ENCODE data around the gene DMKN.
A peak's percentile ranks its signal among the peaks of the same experiment; 100 is the strongest.

Gene DMKN

DNA sequence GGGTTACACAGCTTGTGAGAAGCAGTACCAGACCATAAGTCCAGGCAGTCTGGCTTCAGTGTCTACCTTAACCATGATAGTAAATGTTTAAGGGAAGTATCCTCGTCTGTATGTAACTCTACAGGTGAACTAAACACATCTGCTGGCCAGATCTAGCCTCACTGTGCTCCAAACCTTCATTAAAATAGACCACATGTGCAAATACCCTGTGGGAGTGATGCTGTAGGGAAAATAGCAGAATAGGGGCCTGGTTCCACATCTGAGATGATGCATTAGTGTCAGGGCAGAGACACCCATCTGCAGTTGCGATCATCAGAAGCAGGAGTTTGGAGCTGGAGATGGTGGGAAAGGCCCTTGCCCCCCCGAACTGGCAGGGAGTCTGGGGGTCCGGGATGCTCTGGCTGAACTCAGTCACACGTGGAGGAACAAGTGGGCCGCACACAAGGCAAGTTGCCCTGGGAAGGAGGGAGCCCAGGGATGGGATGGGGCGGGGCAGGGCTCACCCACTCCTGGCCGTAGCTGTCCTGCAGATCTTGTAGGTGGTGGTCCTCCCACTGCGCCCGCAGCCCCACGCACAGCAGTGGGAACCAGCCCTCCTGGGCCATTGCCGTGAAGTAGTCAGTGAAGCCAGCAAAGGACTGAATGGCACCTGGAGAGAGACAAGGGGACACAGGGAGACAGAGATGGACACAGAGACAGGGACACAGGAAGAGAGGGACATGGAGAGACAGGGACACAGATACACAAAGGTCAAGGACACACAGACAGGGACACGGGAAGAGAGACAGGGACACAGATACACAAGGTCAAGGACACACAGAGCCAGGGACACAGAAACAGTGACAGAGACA, 39.3 kb upstream of the DMKN start:
- Histone ChIP-seq H3K36me3 (ENCODE audit: insufficient read depth, low read length) (no peaks in the 10 kb centered on the region), H3K9me3 (ENCODE audit: low read depth, low read length) (no peaks in the 10 kb centered on the region), H3K4me3 (no peak overlapping the region), H3K9ac (ENCODE audit: insufficient read length) (no peak overlapping the region), H3K27ac (no peak overlapping the region)
- no peak for DNase-seq (ENCODE audit: low read depth, low spot score)
- TF ChIP-seq FOXP2 (optimal IDR thresholded peaks at IDR 0.05; ENCODE audit: control extremely low read depth, extremely low read length, insufficient read depth) (no peak), EZH2 (IDR thresholded peaks at IDR 0.05) (no peak), POLR2AphosphoS5 (IDR thresholded peaks at IDR 0.05; ENCODE audit: borderline replicate concordance, low read depth, low read length) (no peak)

DNA sequence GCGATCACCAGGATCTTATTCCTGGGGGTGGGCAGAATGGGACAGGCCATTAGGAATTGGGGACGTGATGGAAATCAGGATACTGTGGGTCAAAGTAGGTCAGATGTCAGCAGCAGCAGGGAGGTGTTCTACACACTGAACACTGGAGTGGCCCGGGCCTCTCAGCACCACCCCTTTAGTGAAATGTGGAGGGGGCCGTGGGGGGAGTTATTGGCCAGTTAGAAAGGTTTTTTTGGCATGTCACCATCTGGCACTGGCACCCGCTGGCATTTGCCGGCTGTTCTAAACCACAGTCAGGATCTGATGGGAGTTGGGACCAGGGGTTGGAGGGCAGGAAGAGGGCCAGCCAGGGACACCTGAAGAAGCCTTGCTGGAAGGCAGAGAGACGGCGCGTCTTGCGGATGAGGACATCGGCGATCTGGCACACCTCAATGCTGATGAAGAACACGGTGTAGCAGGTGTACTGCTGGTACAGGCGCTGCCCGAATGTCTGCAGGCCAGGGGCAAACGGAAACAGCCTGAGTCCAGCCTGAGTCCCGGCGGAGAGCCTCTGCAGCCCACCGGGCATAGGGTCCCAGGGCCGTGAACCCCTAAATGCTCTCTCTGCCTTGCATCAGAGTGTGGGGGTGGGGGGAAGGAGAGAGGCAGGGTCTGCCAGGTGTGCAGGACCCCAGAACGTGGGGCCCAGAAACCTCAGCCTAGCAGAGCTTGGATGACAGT, 37.8 kb upstream of the DMKN start:
- no peak overlapping the region for H3K27ac ChIP-seq
- DNase-seq (ENCODE audit: low read depth, low spot score), result no peak
- no peak overlapping the region for H3K9ac ChIP-seq (ENCODE audit: insufficient read length)
- TF ChIP-seq EZH2 (IDR thresholded peaks at IDR 0.05) (no peak), FOXP2 (optimal IDR thresholded peaks at IDR 0.05; ENCODE audit: control extremely low read depth, extremely low read length, insufficient read depth) (no peak), POLR2AphosphoS5 (IDR thresholded peaks at IDR 0.05; ENCODE audit: borderline replicate concordance, low read depth, low read length) (no peak)
- H3K9me3 ChIP-seq (ENCODE audit: low read depth, low read length), result no peaks in the 10 kb centered on the region
- no peak overlapping the region for H3K4me3 ChIP-seq
- no peaks in the 10 kb centered on the region; the same call in 1 of the 2 replicates for H3K36me3 ChIP-seq (ENCODE audit: insufficient read depth, low read length)

DNA sequence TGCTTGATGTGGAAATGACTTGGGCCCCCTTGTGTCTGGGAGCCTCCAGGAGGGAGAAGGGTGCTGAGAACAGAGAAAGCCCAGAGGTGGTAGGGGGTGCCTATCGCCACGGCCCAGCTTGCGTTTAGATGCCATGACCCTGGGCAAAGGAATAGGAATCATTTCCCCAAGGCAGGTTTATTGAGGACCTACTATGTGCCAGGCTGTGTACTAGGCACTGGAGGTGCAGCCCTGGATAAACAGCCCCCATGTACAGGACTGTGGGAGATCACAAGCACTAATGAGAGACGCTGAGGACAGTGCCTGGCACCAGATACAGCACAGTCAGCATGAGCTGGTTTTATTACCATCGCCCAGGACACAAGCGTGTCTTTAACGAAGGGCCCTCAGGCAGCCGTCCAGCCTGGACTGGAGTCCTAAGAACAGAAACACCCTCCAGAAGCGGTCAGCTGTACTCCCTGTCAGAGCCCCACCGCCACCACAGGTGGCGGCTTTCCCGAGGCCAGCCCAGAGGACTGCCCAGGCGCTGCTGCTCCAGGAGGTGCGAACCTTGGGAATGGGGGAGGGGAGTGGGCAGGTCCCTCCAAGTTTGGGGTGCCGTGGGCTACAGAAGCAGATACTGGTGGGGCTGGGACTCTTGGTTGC, 36.6 kb upstream of the DMKN start:
- H3K4me3 ChIP-seq, result no peak overlapping the region
- H3K27ac ChIP-seq, result no peak overlapping the region
- DNase-seq (ENCODE audit: low read depth, low spot score), result no peak
- no peak overlapping the region for H3K9ac ChIP-seq (ENCODE audit: insufficient read length)
- no peaks in the 10 kb centered on the region for H3K9me3 ChIP-seq (ENCODE audit: low read depth, low read length)
- TF ChIP-seq EZH2 (IDR thresholded peaks at IDR 0.05) (no peak), POLR2AphosphoS5 (IDR thresholded peaks at IDR 0.05; ENCODE audit: borderline replicate concordance, low read depth, low read length) (no peak), FOXP2 (optimal IDR thresholded peaks at IDR 0.05; ENCODE audit: control extremely low read depth, extremely low read length, insufficient read depth) (no peak)
- no peaks in the 10 kb centered on the region; the same call in 1 of the 2 replicates for H3K36me3 ChIP-seq (ENCODE audit: insufficient read depth, low read length)

DNA sequence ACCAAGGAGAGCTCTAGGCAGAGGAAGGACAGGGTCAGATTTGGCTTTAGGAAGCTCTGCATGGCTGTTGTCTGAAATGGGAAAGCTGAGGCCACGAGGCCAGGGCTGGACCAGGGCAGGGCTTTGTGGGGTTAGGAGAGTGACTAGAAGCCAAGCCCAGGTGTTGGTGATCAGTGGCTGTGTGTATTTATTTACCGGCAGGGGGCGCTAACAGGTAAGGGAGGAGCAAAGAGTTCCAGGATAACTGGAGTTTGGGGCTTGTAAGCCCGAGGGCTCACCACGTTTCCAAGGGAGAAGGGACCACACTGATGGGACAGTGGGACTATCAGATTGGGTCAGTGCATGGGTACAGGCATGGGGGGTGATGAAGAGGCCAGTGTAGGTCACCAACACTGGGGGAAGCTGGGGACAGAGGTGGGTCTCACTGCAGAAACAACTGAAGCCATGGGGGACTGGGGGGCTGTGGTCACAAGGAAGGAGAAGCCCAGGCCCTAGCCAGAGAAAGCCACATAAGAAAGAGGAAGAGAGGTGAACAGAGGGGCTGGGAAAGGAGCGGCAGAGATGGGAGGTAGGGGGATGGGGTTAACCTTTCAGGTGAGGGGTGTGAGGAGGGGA, 35.8 kb upstream of the DMKN start:
- H3K9ac ChIP-seq (ENCODE audit: insufficient read length), result no peak overlapping the region
- H3K36me3 ChIP-seq (ENCODE audit: insufficient read depth, low read length), result no peaks in the 10 kb centered on the region; the same call in 1 of the 2 replicates
- peak; percentile 8 for DNase-seq (ENCODE audit: low read depth, low spot score)
- no peak overlapping the region for H3K4me3 ChIP-seq
- no peak overlapping the region for H3K27ac ChIP-seq
- TF ChIP-seq POLR2AphosphoS5 (IDR thresholded peaks at IDR 0.05; ENCODE audit: borderline replicate concordance, low read depth, low read length) (no peak), EZH2 (IDR thresholded peaks at IDR 0.05) (no peak), FOXP2 (optimal IDR thresholded peaks at IDR 0.05; ENCODE audit: control extremely low read depth, extremely low read length, insufficient read depth) (no peak)
- H3K9me3 ChIP-seq (ENCODE audit: low read depth, low read length), result no peaks in the 10 kb centered on the region

DNA sequence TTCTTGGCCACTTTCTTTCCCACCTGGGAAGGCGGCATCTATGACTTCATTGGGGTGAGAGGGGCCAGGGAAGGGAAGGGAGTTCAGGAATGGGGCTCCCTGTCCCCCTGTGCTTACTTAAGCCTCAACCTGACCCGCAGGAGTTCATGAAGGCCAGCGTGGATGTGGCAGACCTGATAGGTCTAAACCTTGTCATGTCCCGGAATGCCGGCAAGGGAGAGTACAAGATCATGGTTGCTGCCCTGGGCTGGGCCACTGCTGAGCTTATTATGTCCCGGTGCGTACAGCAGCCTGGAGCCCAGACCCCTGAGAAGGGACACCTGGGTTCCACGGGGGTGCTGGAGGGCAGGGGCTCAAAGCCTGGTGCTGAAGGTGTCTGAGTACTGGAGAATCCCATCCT, 33.1 kb upstream of the DMKN start:
- Histone ChIP-seq H3K9ac (ENCODE audit: insufficient read length) (peak overlapping the region; percentile 96), H3K27ac (no peak overlapping the region), H3K4me3 (peak overlapping the region; percentile 98), H3K9me3 (ENCODE audit: low read depth, low read length) (no peaks in the 10 kb centered on the region), H3K36me3 (ENCODE audit: insufficient read depth, low read length) (no peaks in the 10 kb centered on the region; the same call in 1 of the 2 replicates)
- DNase-seq (ENCODE audit: low read depth, low spot score), result no peak
- TF ChIP-seq POLR2AphosphoS5 (IDR thresholded peaks at IDR 0.05; ENCODE audit: borderline replicate concordance, low read depth, low read length), result no peak
- TF ChIP-seq EZH2 (IDR thresholded peaks at IDR 0.05), result no peak
- no peak for TF ChIP-seq FOXP2 (optimal IDR thresholded peaks at IDR 0.05; ENCODE audit: control extremely low read depth, extremely low read length, insufficient read depth)

DNA sequence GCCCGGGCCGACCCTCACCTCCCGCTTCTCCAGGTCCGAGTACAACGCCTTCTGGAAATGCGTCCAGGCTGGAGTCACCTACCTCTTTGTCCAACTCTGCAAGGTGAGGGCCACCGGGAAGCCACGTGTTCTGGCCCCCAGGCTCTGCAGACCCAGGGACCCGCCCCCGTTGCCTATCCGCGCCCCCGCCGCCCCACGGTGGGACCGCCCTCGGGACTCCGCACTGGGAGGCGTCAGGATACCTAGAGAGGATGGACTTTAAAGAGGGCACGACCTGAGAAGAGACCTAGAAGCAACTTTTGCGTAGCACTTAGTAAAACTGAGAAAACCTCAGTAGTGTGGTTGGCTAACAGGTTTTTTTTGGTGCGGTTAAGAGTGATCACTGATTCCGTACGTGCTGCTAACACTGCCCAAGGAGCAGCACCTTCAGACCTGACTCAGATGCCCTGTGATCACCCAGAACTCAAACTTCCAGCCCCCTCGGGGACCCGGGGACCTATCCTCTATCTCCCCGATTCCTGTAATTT, 32.5 kb upstream of the DMKN start:
- H3K9ac ChIP-seq (ENCODE audit: insufficient read length), result peak overlapping the region; percentile 96
- H3K4me3 ChIP-seq, result peak overlapping the region; percentile 98
- TF ChIP-seq FOXP2 (optimal IDR thresholded peaks at IDR 0.05; ENCODE audit: control extremely low read depth, extremely low read length, insufficient read depth), result no peak
- TF ChIP-seq POLR2AphosphoS5 (IDR thresholded peaks at IDR 0.05; ENCODE audit: borderline replicate concordance, low read depth, low read length), result no peak
- TF ChIP-seq EZH2 (IDR thresholded peaks at IDR 0.05), result no peak
- H3K36me3 ChIP-seq (ENCODE audit: insufficient read depth, low read length), result no peaks in the 10 kb centered on the region; the same call in 1 of the 2 replicates
- H3K9me3 ChIP-seq (ENCODE audit: low read depth, low read length), result no peaks in the 10 kb centered on the region
- no peak overlapping the region for H3K27ac ChIP-seq
- DNase-seq (ENCODE audit: low read depth, low spot score), result no peak

DNA sequence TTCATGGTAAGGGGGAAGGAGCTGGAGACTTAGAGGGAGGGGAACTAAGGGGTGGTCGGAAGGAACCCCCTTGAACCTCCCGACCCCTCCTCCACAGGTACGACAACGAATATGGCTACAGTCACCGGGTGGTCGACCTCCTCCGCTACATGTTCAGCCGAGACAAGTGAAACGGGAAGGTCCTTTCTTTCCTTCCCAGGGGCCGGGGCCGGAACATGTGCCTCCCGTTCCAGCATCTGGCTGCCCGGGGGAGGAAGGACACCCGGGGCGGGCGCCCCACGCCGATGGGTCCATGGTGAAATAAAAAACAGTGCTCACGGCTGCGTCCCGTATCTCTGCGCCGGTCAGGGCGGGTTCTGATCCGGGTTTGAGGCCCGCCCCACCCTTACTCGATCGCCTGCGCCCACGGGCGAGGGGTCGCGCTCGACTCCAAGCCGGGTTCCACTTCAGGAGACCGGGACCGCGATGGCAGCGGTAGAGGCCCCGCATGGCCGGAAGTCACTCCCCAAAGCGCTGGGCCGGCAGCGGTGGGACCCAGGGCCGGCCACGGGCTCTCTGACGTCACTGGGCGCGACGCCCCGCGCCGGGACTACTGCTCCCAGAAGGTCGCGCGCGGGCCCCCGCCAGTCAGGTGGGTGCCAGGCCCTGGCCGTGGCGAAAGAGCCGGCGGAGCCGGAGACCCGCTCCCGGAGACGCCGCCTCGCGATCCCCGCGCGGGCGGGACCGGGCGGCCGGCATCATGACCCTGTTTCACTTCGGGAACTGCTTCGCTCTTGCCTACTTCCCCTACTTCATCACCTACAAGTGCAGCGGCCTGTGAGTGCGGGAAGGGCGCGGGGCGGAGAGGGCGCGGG, 31.8 kb upstream of the DMKN start, which contains the start of gene TMEM147:
TMEM147 (plus strand) TSS at position 626 of the 854 bp plus-strand sequence; CDS start at position 740, 114 bp downstream.
- peak within 1 kb of the TSS; percentile 98 for H3K4me3 ChIP-seq
- DNase-seq (ENCODE audit: low read depth, low spot score), result no peak
- no peak within 1 kb of the TSS for H3K27ac ChIP-seq
- TF ChIP-seq FOXP2 (optimal IDR thresholded peaks at IDR 0.05; ENCODE audit: control extremely low read depth, extremely low read length, insufficient read depth) (peak; percentile 24), POLR2AphosphoS5 (IDR thresholded peaks at IDR 0.05; ENCODE audit: borderline replicate concordance, low read depth, low read length) (peak; percentile 77), EZH2 (IDR thresholded peaks at IDR 0.05) (no peak)
- H3K9ac ChIP-seq (ENCODE audit: insufficient read length), result peak within 1 kb of the TSS; percentile 96
- no peaks in the 10 kb centered on the region; the same call in 1 of the 2 replicates for H3K36me3 ChIP-seq (ENCODE audit: insufficient read depth, low read length)
- H3K9me3 ChIP-seq (ENCODE audit: low read depth, low read length), result no peaks in the 10 kb centered on the region
